PC-9 (cell line): ENCODE measurements around the gene LCE7A. TPM values are rescaled to one million over a fixed set of nuclear protein-coding genes. Genes with fewer than 3 reads are reported as not detected.

Experiments used
- BruUV-seq: library from RNA; stranded (reverse); fragments of 400-500 nt; replicated peaks from 2 replicates; lab custom pipeline; 2021; lab: Mats Ljungman, UMichigan
- CTCF ChIA-PET: fragments of 300-600 bp; sonication (Branson Sonifier 250); formaldehyde crosslinking; loops from one replicate; lab custom pipeline; 2022; ENCODE audit warnings: antibody characterized with exemption; lab: Charles Lee
- POLR2A ChIA-PET: fragments of 300-600 bp; sonication (Branson Sonifier 250); formaldehyde crosslinking; loops from one replicate; lab custom pipeline; 2022; ENCODE audit warnings: antibody characterized with exemption; ENCODE audit not compliant: unreplicated experiment; lab: Charles Lee
- DNase-seq, 2 experiments: peaks; one replicate each; pipeline versions ENCODE4 v3.0.0 to v3.0.0-alpha.2; 2015 to 2022; ENCODE audit warnings: mixed read lengths in 1 of 2
- H2AFZ ChIP-seq: fragments of 200-600 bp; sonication (generic); 2 replicates; pipeline ENCODE4 v1.8.1; 2017; ENCODE audit warnings: antibody characterized with exemption
- H3F3A ChIP-seq: fragments of 200-600 bp; sonication (generic); 2 replicates; pipeline ENCODE4 v1.8.1; 2017; ENCODE audit warnings: antibody characterized with exemption, mild to moderate bottlenecking, low read depth; ENCODE audit not compliant: insufficient read depth
- H3K27ac ChIP-seq: fragments of 200-600 bp; sonication (generic); 2 replicates; pipeline ENCODE4 v1.6.1; 2016; ENCODE audit warnings: mixed run types
- H3K27me3 ChIP-seq: fragments of 200-600 bp; sonication (generic); 2 replicates; pipeline ENCODE4 v1.6.1; 2016; ENCODE audit warnings: low read depth, mixed run types; ENCODE audit not compliant: insufficient read depth
- H3K36me3 ChIP-seq: fragments of 200-600 bp; sonication (generic); 2 replicates; pipeline ENCODE4 v1.6.1; 2016; ENCODE audit warnings: low read depth, mixed run types
- H3K4me1 ChIP-seq: fragments of 200-600 bp; sonication (generic); replicated peaks from 2 replicates; pipeline ENCODE4 v1.6.1; 2016; ENCODE audit warnings: mixed run types; ENCODE audit not compliant: insufficient read depth
- H3K4me2 ChIP-seq: fragments of 200-600 bp; sonication (generic); 2 replicates; pipeline ENCODE4 v1.6.1; 2017; ENCODE audit warnings: mixed run types
- H3K4me3 ChIP-seq: fragments of 200-600 bp; sonication (generic); 2 replicates; pipeline ENCODE4 v1.6.1; 2016; ENCODE audit warnings: mixed run types
- H3K79me2 ChIP-seq: fragments of 200-600 bp; sonication (generic); 2 replicates; pipeline ENCODE4 v1.6.1; 2017; ENCODE audit warnings: low read depth, mixed run types
- H3K9me2 ChIP-seq: fragments of 200-600 bp; sonication (generic); 2 replicates; pipeline ENCODE4 v1.8.1; 2017; ENCODE audit warnings: mild to moderate bottlenecking; ENCODE audit not compliant: insufficient read depth
- H3K9me3 ChIP-seq: fragments of 200-600 bp; sonication (generic); 2 replicates; pipeline ENCODE4 v1.8.1; 2016; ENCODE audit warnings: low read depth; ENCODE audit not compliant: insufficient read depth
- H4K20me1 ChIP-seq: fragments of 200-600 bp; sonication (generic); 2 replicates; pipeline ENCODE4 v1.8.1; 2017; ENCODE audit not compliant: insufficient read depth
- CTCF ChIP-seq: fragments of 200-600 bp; sonication (generic); conservative IDR thresholded peaks from 2 replicates; pipeline ENCODE4 v1.6.1; 2017; ENCODE audit warnings: mixed run types, antibody characterized with exemption, mild to moderate bottlenecking, moderate library complexity
- EZH2 ChIP-seq: fragments of 200-600 bp; sonication (generic); IDR thresholded peaks from 2 replicates; pipeline ENCODE4 v1.8.0; 2017; ENCODE audit warnings: antibody characterized with exemption, low read depth
- intact Hi-C: fragments of 100-400 bp; cut with micrococcal nuclease; formaldehyde crosslinking; loops from one replicate; pipeline ENCODE4 v1.10.0; 2022; ENCODE audit not compliant: unreplicated experiment
- total RNA-seq: library from RNA; stranded (reverse); gene quantifications from 2 replicates; pipeline ENCODE4 v1.2.3, GENCODE V29; 2021

The LCE7A gene
- total RNA-seq, 1 experiment from 2014 or later: not detected

- no peaks in the 10 kb centered on the region for H3K79me2 ChIP-seq
- H3K4me1 ChIP-seq: no peaks in the 10 kb centered on the region
- H3F3A ChIP-seq: no peaks in the 10 kb centered on the region
- no peak overlapping the region for H2AFZ ChIP-seq
- DNase-seq: no peak
- no peaks in the 10 kb centered on the region for H3K9me2 ChIP-seq
- ChIA-PET POLR2A (no interaction called here), CTCF (no interaction called here)
- H4K20me1 ChIP-seq: no peaks in the 10 kb centered on the region
- BruUV-seq: no TSS peak
- no peak overlapping the region for H3K4me3 ChIP-seq
- H3K4me2 ChIP-seq: no peak overlapping the region
- no peaks in the 10 kb centered on the region for H3K36me3 ChIP-seq
- no peak overlapping the region for H3K27ac ChIP-seq
- TF ChIP-seq CTCF (no peak), EZH2 (no peak)
- H3K27me3 ChIP-seq: peaks cover 4% of the 10 kb centered on the region; the same call in 1 of the 2 replicates
- H3K9me3 ChIP-seq: no peaks in the 10 kb centered on the region
- intact Hi-C loops: no loop called here
These were observed 4.1 kb upstream of the LCE7A start for GRCh38 chr1:152855661-152856060.

- Histone ChIP-seq H3K36me3 (no peaks in the 10 kb centered on the region), H3K9me2 (no peaks in the 10 kb centered on the region), H3K27ac (no peak overlapping the region), H4K20me1 (no peaks in the 10 kb centered on the region), H3F3A (no peaks in the 10 kb centered on the region), H3K4me2 (no peak overlapping the region), H3K79me2 (no peaks in the 10 kb centered on the region), H3K9me3 (no peaks in the 10 kb centered on the region), H3K4me3 (no peak overlapping the region), H2AFZ (no peak overlapping the region), H3K4me1 (no peaks in the 10 kb centered on the region), H3K27me3 (peaks cover 4% of the 10 kb centered on the region; the same call in 1 of the 2 replicates)
- no peak for DNase-seq
- intact Hi-C loops: no loop called here
- ChIA-PET CTCF (no interaction called here), POLR2A (no interaction called here)
- no peak for TF ChIP-seq EZH2
- TF ChIP-seq CTCF: no peak
- no TSS peak for BruUV-seq
These were observed 1.7 kb upstream of the LCE7A start for GRCh38 chr1:152858062-152858461.

GRCh38 chr1:152860129-152860528 is 333 bp downstream of the LCE7A start:
- intact Hi-C loops: no loop called here
- H3K36me3 ChIP-seq: no peaks in the 10 kb centered on the region
- no peaks in the 10 kb centered on the region for H3K79me2 ChIP-seq
- ChIA-PET CTCF (no interaction called here), POLR2A (no interaction called here)
- no TSS peak for BruUV-seq
- TF ChIP-seq CTCF: no peak
- TF ChIP-seq EZH2: no peak
- H2AFZ ChIP-seq: no peak overlapping the region
- H3K27me3 ChIP-seq: peaks cover 4% of the 10 kb centered on the region; the same call in 1 of the 2 replicates
- no peaks in the 10 kb centered on the region for H3K9me3 ChIP-seq
- H3F3A ChIP-seq: no peaks in the 10 kb centered on the region
- H3K27ac ChIP-seq: no peak overlapping the region
- H3K4me3 ChIP-seq: no peak overlapping the region
- no peaks in the 10 kb centered on the region for H3K9me2 ChIP-seq
- DNase-seq: no peak
- H3K4me2 ChIP-seq: no peak overlapping the region
- H4K20me1 ChIP-seq: no peaks in the 10 kb centered on the region
- no peaks in the 10 kb centered on the region for H3K4me1 ChIP-seq
